H1 (cell line): ENCODE measurements around the gene DOC2A. TPM values are rescaled to one million over a fixed set of nuclear protein-coding genes. Genes with fewer than 3 reads are reported as not detected.

Experiments used
- CTCF ChIA-PET: fragments of 300-600 bp; sonication (Branson Sonifier 250); formaldehyde crosslinking; loops from one replicate; lab custom pipeline; 2021; ENCODE audit not compliant: partially characterized antibody; lab: Charles Lee
- POLR2A ChIA-PET: fragments of 300-600 bp; sonication (Branson Sonifier 250); formaldehyde crosslinking; loops from one replicate; lab custom pipeline; 2021; ENCODE audit warnings: inconsistent platforms; ENCODE audit not compliant: partially characterized antibody; lab: Charles Lee
- DNase-seq, 2 experiments: peaks; one replicate each; pipeline versions ENCODE4 v3.0.0 to v3.0.0-alpha.2; 2010 to 2022; ENCODE audit warnings: low spot score in 2 of 2, low read depth in 1 of 2, mixed read lengths in 1 of 2
- FAIRE-seq: peaks from 2 replicates; lab custom pipeline; 2011; peaks lifted over from hg19 to GRCh38; lab: Jason Lieb, UNC
- H2AFZ ChIP-seq: 2 replicates; pipeline ENCODE4 v1.8.1; 2012; ENCODE audit warnings: low read length, inconsistent platforms
- H2AK5ac ChIP-seq: 2 replicates; pipeline ENCODE4 v1.6.1; 2013; ENCODE audit warnings: low read depth, low read length
- H2BK120ac ChIP-seq: replicated peaks from 2 replicates; pipeline ENCODE3; 2013; ENCODE audit warnings: low read depth, low read length, inconsistent platforms
- H2BK12ac ChIP-seq: 2 replicates; pipeline ENCODE4 v1.6.1; 2013; ENCODE audit warnings: low read depth, low read length
- H2BK15ac ChIP-seq: 2 replicates; pipeline ENCODE4 v1.6.1; 2013; ENCODE audit warnings: low read length
- H2BK20ac ChIP-seq: 2 replicates; pipeline ENCODE4 v1.6.1; 2013; ENCODE audit warnings: low read length
- H2BK5ac ChIP-seq: 2 replicates; pipeline ENCODE4 v1.6.1; 2013; ENCODE audit warnings: low read depth, low read length
- H3K14ac ChIP-seq: 2 replicates; pipeline ENCODE4 v1.6.1; 2013; ENCODE audit warnings: inconsistent platforms; ENCODE audit not compliant: insufficient read length
- H3K18ac ChIP-seq: 2 replicates; pipeline ENCODE4 v1.6.1; 2013; ENCODE audit warnings: low read length; ENCODE audit errors: extremely low read depth
- H3K23ac ChIP-seq: 2 replicates; pipeline ENCODE4 v1.6.1; 2013; ENCODE audit warnings: inconsistent platforms; ENCODE audit not compliant: insufficient read length
- H3K23me2 ChIP-seq: 2 replicates; pipeline ENCODE4 v1.6.1; 2013; ENCODE audit warnings: low read depth, low read length
- H3K27ac ChIP-seq: 2 replicates; pipeline ENCODE4 v1.6.1; 2011; ENCODE audit warnings: low read depth, low read length, inconsistent platforms
- H3K27me3 ChIP-seq, 4 experiments: replicated peaks in 1 of 4; 1 replicate in 1 of 4; 2 replicates in 3 of 4; pipeline versions ENCODE4 v1.6.1 to v1.8.1; 2011 to 2013; ENCODE audit warnings: low read length in 3 of 4, mild to moderate bottlenecking in 3 of 4, inconsistent platforms in 2 of 4, mixed read lengths in 2 of 4, moderate library complexity in 1 of 4; ENCODE audit not compliant: control insufficient read depth in 3 of 4, insufficient read depth in 3 of 4; ENCODE audit errors: extremely low read depth in 1 of 4
- H3K36me3 ChIP-seq, 4 experiments: 2 replicates each; pipeline versions ENCODE4 v1.6.1 to v1.8.1; 2011 to 2013; ENCODE audit warnings: mild to moderate bottlenecking in 4 of 4, low read length in 3 of 4, moderate library complexity in 2 of 4, control low read depth in 1 of 4, inconsistent platforms in 1 of 4; ENCODE audit not compliant: insufficient read depth in 4 of 4, control insufficient read depth in 2 of 4
- H3K4ac ChIP-seq: replicated peaks from 2 replicates; pipeline ENCODE3; 2013; ENCODE audit warnings: low read length, low read depth, mixed read lengths, inconsistent platforms; ENCODE audit not compliant: insufficient read length
- H3K4me1 ChIP-seq, 4 experiments: replicated peaks in 1 of 4; 1 replicate in 1 of 4; 2 replicates in 3 of 4; pipeline versions ENCODE4 v1.6.1 to v1.8.1; 2011 to 2013; ENCODE audit warnings: low read length in 3 of 4, inconsistent platforms in 2 of 4, mixed read lengths in 1 of 4; ENCODE audit not compliant: insufficient read depth in 4 of 4, control insufficient read depth in 3 of 4
- H3K4me2 ChIP-seq, 2 experiments: 2 replicates each; pipeline versions ENCODE4 v1.6.1 to v1.8.1; 2011 to 2013; ENCODE audit warnings: low read depth in 2 of 2, low read length in 2 of 2, control low read depth in 1 of 2, inconsistent platforms in 1 of 2, mild to moderate bottlenecking in 1 of 2; ENCODE audit not compliant: insufficient read depth in 1 of 2
- H3K4me3 ChIP-seq, 4 experiments: fragments of 200-600, 300-600 bp in 1 of 4; sonication (generic), shearing (Covaris generic), sonication (Bioruptor Twin) in 1 of 4; 2 replicates each; pipeline versions ENCODE4 v1.5.1 to v1.8.1; 2011 to 2016; ENCODE audit warnings: low read length in 4 of 4, low read depth in 3 of 4, control low read depth in 2 of 4, inconsistent platforms in 2 of 4, mild to moderate bottlenecking in 2 of 4, mixed read lengths in 1 of 4, moderate library complexity in 1 of 4; ENCODE audit not compliant: insufficient read depth in 2 of 4; ENCODE audit errors: extremely low read depth in 1 of 4
- H3K56ac ChIP-seq: replicated peaks from 2 replicates; pipeline ENCODE3; 2013; ENCODE audit warnings: low read depth, mild to moderate bottlenecking, mixed read lengths, low read length, inconsistent platforms; ENCODE audit not compliant: insufficient read length
- H3K79me1 ChIP-seq: 2 replicates; pipeline ENCODE4 v1.6.1; 2013; ENCODE audit warnings: low read depth, low read length, control low read depth
- H3K79me2 ChIP-seq, 2 experiments: 2 replicates each; pipeline versions ENCODE4 v1.6.1 to v1.8.1; 2012 to 2013; ENCODE audit warnings: low read length in 2 of 2, mild to moderate bottlenecking in 2 of 2, inconsistent platforms in 1 of 2; ENCODE audit not compliant: insufficient read depth in 2 of 2, control insufficient read depth in 1 of 2
- H3K9ac ChIP-seq, 4 experiments: replicated peaks in 1 of 4; 1 replicate in 1 of 4; 2 replicates in 3 of 4; pipeline versions ENCODE4 v1.6.1 to v1.8.1; 2011 to 2013; ENCODE audit warnings: low read depth in 3 of 4, low read length in 3 of 4, control low read depth in 2 of 4, mild to moderate bottlenecking in 2 of 4, moderate library complexity in 2 of 4, inconsistent platforms in 1 of 4; ENCODE audit errors: extremely low read depth in 1 of 4
- H3K9me3 ChIP-seq, 2 experiments: 2 replicates each; pipeline versions ENCODE4 v1.6.1 to v1.8.1; 2012 to 2013; ENCODE audit warnings: mild to moderate bottlenecking in 2 of 2, moderate library complexity in 2 of 2, control low read depth in 1 of 2, inconsistent platforms in 1 of 2, low read depth in 1 of 2, low read length in 1 of 2, mixed read lengths in 1 of 2; ENCODE audit not compliant: insufficient read depth in 2 of 2
- H4K20me1 ChIP-seq, 2 experiments: replicated peaks in 1 of 2; 2 replicates each; pipeline versions ENCODE3 to v1.8.1; 2011 to 2013; ENCODE audit warnings: inconsistent platforms in 2 of 2, low read length in 2 of 2, mild to moderate bottlenecking in 1 of 2; ENCODE audit not compliant: insufficient read depth in 2 of 2, control insufficient read depth in 1 of 2
- H4K5ac ChIP-seq: 2 replicates; pipeline ENCODE4 v1.6.1; 2013; ENCODE audit warnings: low read length, low read depth, mixed read lengths, inconsistent platforms; ENCODE audit not compliant: insufficient read length
- H4K8ac ChIP-seq: 2 replicates; pipeline ENCODE4 v1.8.0; 2013; ENCODE audit warnings: mild to moderate bottlenecking, moderate library complexity, low read length, inconsistent platforms; ENCODE audit not compliant: insufficient read depth; ENCODE audit errors: extremely low read depth
- H4K91ac ChIP-seq: replicated peaks from 2 replicates; pipeline ENCODE3; 2013; ENCODE audit warnings: low read length, mixed read lengths, inconsistent platforms; ENCODE audit not compliant: insufficient read length
- BACH1 ChIP-seq: IDR thresholded peaks from 2 replicates; pipeline ENCODE4 v1.6.1; 2012; ENCODE audit warnings: low read length, improper control_type of control experiment
- CBX8 ChIP-seq: fragments of 300-800, 300-1000 bp; sonication (generic); IDR thresholded peaks from 2 replicates; pipeline ENCODE4 v1.7.1; 2016; ENCODE audit warnings: low read depth, low read length, borderline replicate concordance
- CHD1 ChIP-seq: IDR thresholded peaks from 2 replicates; pipeline ENCODE4 v1.6.1; 2012; ENCODE audit warnings: low read depth, low read length, improper control_type of control experiment
- CREB1 ChIP-seq: IDR thresholded peaks from 2 replicates; pipeline ENCODE4 v1.6.1; 2012; ENCODE audit warnings: inconsistent platforms
- EGR1 ChIP-seq: IDR thresholded peaks from 2 replicates; pipeline ENCODE4 v1.6.1; 2011; ENCODE audit warnings: low read depth, low read length, borderline replicate concordance
- JUND ChIP-seq: IDR thresholded peaks from 2 replicates; pipeline ENCODE4 v1.6.1; 2011; ENCODE audit warnings: mild to moderate bottlenecking, improper control_type of control experiment, low read length
- NANOG ChIP-seq: IDR thresholded peaks from 2 replicates; pipeline ENCODE4 v1.6.1; 2011; ENCODE audit warnings: low read length, low read depth, mild to moderate bottlenecking, inconsistent platforms; ENCODE audit not compliant: insufficient read depth, poor library complexity, severe bottlenecking
- RXRA ChIP-seq: IDR thresholded peaks from 2 replicates; pipeline ENCODE4 v1.6.1; 2011; ENCODE audit warnings: low read depth, mild to moderate bottlenecking, low read length, moderate library complexity; ENCODE audit not compliant: insufficient read depth
- SIRT6 ChIP-seq: IDR thresholded peaks from one replicate; pipeline ENCODE4 v1.7.1; 2012; ENCODE audit warnings: low read length, inconsistent platforms
- SP1 ChIP-seq: IDR thresholded peaks from 2 replicates; pipeline ENCODE4 v1.6.1; 2011; ENCODE audit warnings: low read depth, low read length
- SUZ12 ChIP-seq: fragments of 200-600 bp; sonication (generic); IDR thresholded peaks from 2 replicates; pipeline ENCODE4 v1.6.1; 2012; ENCODE audit warnings: mild to moderate bottlenecking, inconsistent platforms, low read length, moderate library complexity, mixed read lengths
- ZNF274 ChIP-seq: IDR thresholded peaks from 2 replicates; pipeline ENCODE4 v1.7.0; 2012; ENCODE audit warnings: low read length, borderline replicate concordance; ENCODE audit errors: extremely low read depth
- WGBS, 2 experiments: shearing (Covaris generic) in 1 of 2; methylation state at CpG; one replicate each; pipeline versions ENCODE4 v1.1.6 to v1.1.7; 2013 to 2015; ENCODE audit warnings: low lambda C conversion rate in 2 of 2, mixed read lengths in 2 of 2, inconsistent platforms in 1 of 2, low coverage in 1 of 2, missing lambda C conversion rate in 1 of 2; ENCODE audit not compliant: insufficient replicate concordance in 2 of 2, insufficient coverage in 1 of 2, insufficient read length in 1 of 2; ENCODE audit errors: extremely low coverage in 1 of 2, missing lambda C conversion rate in 1 of 2; 5-methylcytosine and 5-hydroxymethylcytosine counted together
- polyA plus RNA-seq, 7 experiments: library from polyadenylated mRNA; depleted of rRNA in 3 of 7; stranded (reverse) in 5 of 7; unstranded in 2 of 7; fragments of >200 nt in 5 of 7; fragments of 200-250 nt in 2 of 7; gene quantifications; 1 replicate in 5 of 7; 2 replicates in 1 of 7; 4 replicates in 1 of 7; pipeline versions ENCODE4 v1.2.1 to v1.2.3, GENCODE V29; 2011 to 2013; ENCODE audit warnings: missing spikeins in 2 of 7, mixed read lengths in 2 of 7
- total RNA-seq: library from RNA; stranded (reverse); fragmentation: NEBNext Ultra II Directional; extraction: Animal tissue kit (Norgen Biotek cat#: 25700); gene quantifications from 2 replicates; pipeline ENCODE4 v1.2.1, GENCODE V29; 2021
- TF ChIP-seq, protein P1 (sequence below), 3 experiments: IDR thresholded peaks; 1 replicate in 2 of 3; 2 replicates in 1 of 3; pipeline versions ENCODE4 v1.5.1 to v1.6.1; 2011; ENCODE audit warnings: low read length in 3 of 3, mild to moderate bottlenecking in 3 of 3, inconsistent platforms in 2 of 3, low read depth in 1 of 3, moderate library complexity in 1 of 3; ENCODE audit not compliant: insufficient read depth in 1 of 3; ENCODE audit errors: control extremely low read depth in 1 of 3

Gene DOC2A
- total and polyA plus RNA-seq, 2 of the 8 experiments (the other 6 are each of a cell fraction or from before 2014, with no cell fraction given), result 13.9 to 20.7 TPM

GRCh38 chr16:29986931-29987330 lies 23.9 kb downstream of the DOC2A start:
- no peak overlapping the region for H2BK20ac ChIP-seq
- H2BK12ac ChIP-seq, result no peak overlapping the region
- H3K56ac ChIP-seq, result no peak overlapping the region
- CTCF ChIA-PET, result interaction anchor here (0.9 to 2.0 kb wide), 6 partner anchors 12 to 69 kb away, joined by 3 to 7 read pairs (median 3); partner anchors contain the start of gene TLCD3B
- FAIRE-seq (no peak), DNase-seq (no peak)
- H3K4me3 ChIP-seq, result no peak overlapping the region
- no peak overlapping the region for H3K14ac ChIP-seq
- 91% methylated on average over 4 of the region's 5 CpGs; no CpG with 5 or more reads in 1 of the 2 experiments for WGBS, 2 experiments
- no peak overlapping the region; the same call in 1 of the 2 replicates for H4K8ac ChIP-seq
- H3K79me2 ChIP-seq, result no peaks in the 10 kb centered on the region
- H2AFZ ChIP-seq, result no peak overlapping the region
- POLR2A ChIA-PET, result interaction anchor here (2.7 kb wide), 1 partner anchor 14 kb away, joined by 14 read pairs; the partner anchor contains the start of gene TAOK2
- no peaks in the 10 kb centered on the region for H3K9me3 ChIP-seq
- no peak overlapping the region for H4K5ac ChIP-seq
- no peak overlapping the region for H2AK5ac ChIP-seq
- H3K4me2 ChIP-seq, result no peak overlapping the region
- no peaks in the 10 kb centered on the region for H3K79me1 ChIP-seq
- no peak overlapping the region for H4K91ac ChIP-seq
- H3K23me2 ChIP-seq, result no peaks in the 10 kb centered on the region
- no peak overlapping the region for H2BK15ac ChIP-seq
- no peaks in the 10 kb centered on the region for H4K20me1 ChIP-seq
- H3K36me3 ChIP-seq, result peaks cover 12 to 63% (median 47%) of the 10 kb centered on the region in 4 experiments
- no peak overlapping the region for H3K27ac ChIP-seq
- H3K27me3 ChIP-seq, result no peaks in the 10 kb centered on the region
- H3K18ac ChIP-seq, result no peak overlapping the region
- no peak overlapping the region for H2BK5ac ChIP-seq
- H3K4ac ChIP-seq, result no peak overlapping the region
- H3K4me1 ChIP-seq, result no peaks in the 10 kb centered on the region
- no peak overlapping the region for H3K9ac ChIP-seq
- no peak overlapping the region for H3K23ac ChIP-seq
- no peak overlapping the region for H2BK120ac ChIP-seq
- no peak for TF ChIP-seq CREB1
- TF ChIP-seq SIRT6, result no peak
- no peak for TF ChIP-seq BACH1
- TF ChIP-seq RXRA, result no peak
- no peak for TF ChIP-seq SUZ12
- TF ChIP-seq CBX8, result no peak
- TF ChIP-seq SP1, result no peak
- no peak for TF ChIP-seq NANOG
- TF ChIP-seq CHD1, result no peak
- TF ChIP-seq JUND, result no peak
- TF ChIP-seq, protein P1, sequence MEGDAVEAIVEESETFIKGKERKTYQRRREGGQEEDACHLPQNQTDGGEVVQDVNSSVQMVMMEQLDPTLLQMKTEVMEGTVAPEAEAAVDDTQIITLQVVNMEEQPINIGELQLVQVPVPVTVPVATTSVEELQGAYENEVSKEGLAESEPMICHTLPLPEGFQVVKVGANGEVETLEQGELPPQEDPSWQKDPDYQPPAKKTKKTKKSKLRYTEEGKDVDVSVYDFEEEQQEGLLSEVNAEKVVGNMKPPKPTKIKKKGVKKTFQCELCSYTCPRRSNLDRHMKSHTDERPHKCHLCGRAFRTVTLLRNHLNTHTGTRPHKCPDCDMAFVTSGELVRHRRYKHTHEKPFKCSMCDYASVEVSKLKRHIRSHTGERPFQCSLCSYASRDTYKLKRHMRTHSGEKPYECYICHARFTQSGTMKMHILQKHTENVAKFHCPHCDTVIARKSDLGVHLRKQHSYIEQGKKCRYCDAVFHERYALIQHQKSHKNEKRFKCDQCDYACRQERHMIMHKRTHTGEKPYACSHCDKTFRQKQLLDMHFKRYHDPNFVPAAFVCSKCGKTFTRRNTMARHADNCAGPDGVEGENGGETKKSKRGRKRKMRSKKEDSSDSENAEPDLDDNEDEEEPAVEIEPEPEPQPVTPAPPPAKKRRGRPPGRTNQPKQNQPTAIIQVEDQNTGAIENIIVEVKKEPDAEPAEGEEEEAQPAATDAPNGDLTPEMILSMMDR (IDR thresholded peaks at IDR 0.05; ENCODE audit: control extremely low read depth in 1 of 3, insufficient read depth in 1 of 3, low read depth in 1 of 3, low read length in 3 of 3), result no peak
- TF ChIP-seq ZNF274, result no peak
- no peak for TF ChIP-seq EGR1
